Activated CD8-positive, alpha-beta memory T cell treated with anti-CD3 and anti-CD28 coated beads, Interleukin-2, amount 50 U/mL, for 24 hours (primary cell): Measurements from ENCODE around the gene SMCHD1.
"Not testable (repeated sequence)": the region's sequence is repeated elsewhere in the genome, so short reads cannot be mapped to it uniquely, and the experiment has no call there.

ENCODE experiments used
- DNase-seq: peaks from one replicate; pipeline ENCODE4 v3.0.0-alpha.2; 2020; ENCODE audit errors: extremely low read depth

The SMCHD1 gene

GRCh38 chr18:2716394-2717326, 61.1 kb downstream of the SMCHD1 start:
- DNase-seq: no peak

DNA sequence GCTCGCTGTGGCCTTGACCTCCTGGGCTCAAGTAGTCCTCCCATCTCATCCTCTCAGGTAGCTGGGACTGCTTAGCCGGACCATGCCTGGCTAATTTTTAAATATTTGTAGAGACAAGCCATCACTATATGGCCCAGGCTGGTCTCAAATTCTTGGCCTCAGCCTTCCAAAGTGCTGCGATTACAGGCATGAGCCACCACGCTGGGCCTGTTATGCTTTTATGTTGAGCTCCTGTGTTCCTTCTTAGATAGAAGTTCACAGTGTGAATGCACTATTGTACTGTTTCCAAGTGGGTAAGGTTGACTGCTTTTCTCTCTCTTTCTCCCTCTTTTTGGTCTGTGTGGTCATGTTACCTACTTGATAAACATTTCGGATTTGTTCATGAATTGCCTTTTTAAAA, 61.9 kb downstream of the SMCHD1 start:
- DNase-seq: no peak

- no peak for DNase-seq
These were observed 63.5 kb downstream of the SMCHD1 start for GRCh38 chr18:2719040-2719439.

DNA sequence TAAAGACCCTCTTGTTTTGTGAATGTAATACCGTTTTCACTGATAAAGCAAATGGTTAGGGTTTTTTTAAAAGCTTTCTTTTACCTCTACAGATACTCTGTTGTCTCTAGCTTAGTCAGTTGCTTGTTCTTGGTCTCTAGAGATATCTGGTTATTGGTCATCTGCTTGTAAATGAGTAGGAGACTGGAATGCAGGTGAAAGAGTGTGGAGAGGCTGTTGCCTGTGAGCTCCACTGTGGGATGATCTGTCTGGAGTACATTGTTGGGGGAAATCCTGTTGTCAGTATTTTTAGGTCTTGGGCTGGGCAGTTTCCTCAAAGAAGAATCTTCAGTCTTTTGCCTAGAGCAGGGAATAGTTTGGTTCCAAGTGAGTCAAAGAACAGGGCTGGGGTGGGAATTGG, 67.7 kb downstream of the SMCHD1 start:
- no peak for DNase-seq

DNA sequence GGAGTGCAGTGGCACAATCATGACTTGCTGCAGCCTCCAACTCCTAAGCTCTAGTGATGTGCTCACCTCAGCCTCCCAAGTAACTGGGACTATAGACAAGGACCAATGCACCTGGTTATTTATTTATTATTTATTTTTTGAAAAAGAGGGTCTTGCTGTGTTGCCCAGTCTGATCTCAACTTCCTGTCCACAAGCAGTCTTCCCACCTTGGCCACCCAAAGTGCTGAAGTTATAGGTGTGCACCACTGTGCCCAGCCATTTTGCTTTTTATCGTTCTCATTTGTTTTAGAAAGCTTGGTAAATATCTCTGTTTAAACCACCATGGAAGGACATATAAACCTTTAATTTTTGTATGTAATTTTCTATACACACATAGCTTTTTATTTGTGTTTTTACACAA, 74.2 kb downstream of the SMCHD1 start:
- no peak for DNase-seq

- DNase-seq: no peak
These were observed 81.3 kb downstream of the SMCHD1 start for GRCh38 chr18:2736823-2737222.

DNA sequence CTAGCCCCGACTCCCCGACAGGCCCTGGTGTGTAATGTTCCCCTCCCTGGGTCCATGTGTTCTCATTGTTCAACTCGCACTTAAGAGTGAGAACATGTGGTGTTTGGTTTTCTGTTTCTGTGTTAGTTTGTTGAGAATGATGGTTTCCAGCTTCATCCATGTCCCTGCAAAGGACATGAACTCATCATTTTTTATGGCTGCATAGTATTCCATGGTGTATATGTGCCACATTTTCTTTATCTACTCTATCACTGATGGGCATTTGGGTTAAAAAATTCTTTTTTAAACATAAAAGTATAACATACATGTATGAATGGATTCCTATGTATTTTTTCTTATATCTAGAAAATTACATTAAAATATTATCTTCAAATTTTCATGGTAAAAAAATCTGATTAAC, 84.6 kb downstream of the SMCHD1 start:
- DNase-seq: not testable (repeated sequence)

GRCh38 chr18:2746274-2746673, 90.7 kb downstream of the SMCHD1 start:
- no peak for DNase-seq

GRCh38 chr18:2758309-2758708, 102.8 kb downstream of the SMCHD1 start:
- DNase-seq: no peak

- DNase-seq: no peak
These were observed 119.1 kb downstream of the SMCHD1 start for GRCh38 chr18:2774669-2775068.

DNA sequence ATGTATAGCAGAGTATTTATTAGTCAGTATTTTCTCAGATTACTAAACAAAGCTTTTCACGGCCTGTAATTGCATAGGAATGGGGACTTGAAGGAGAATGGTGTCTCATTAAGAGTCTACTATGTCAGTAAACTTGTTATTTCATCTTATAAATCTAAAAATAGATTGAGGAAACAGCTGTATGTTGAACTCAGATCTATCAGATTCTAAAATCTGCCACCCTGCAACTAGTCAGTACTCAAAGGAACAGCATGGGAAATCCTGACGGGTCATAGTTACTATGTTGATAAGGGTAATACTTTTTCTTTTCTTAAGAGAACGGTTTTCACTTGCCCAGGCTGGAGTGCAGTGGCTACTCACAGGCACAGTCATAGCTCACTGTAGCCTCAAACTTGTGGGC, 121.1 kb downstream of the SMCHD1 start:
- no peak for DNase-seq

DNA sequence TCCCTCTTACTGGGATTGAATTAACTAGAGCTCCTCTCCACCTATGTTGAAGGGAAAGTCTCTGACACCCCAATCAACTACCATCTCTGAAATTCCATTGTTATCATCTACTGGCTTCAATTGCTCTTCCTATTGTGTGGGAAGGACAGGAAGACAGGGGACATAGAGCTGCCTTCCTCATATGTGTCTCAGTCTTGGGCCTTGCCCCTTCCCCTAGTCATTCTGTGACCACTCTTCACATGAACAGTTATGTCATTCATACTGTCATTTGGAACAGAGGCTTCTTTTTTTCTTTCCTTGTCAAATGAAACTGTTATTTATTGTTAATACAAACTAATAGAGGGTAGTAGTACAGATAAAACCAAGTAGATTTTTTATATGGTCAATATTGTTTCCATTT, 121.7 kb downstream of the SMCHD1 start:
- DNase-seq: no peak

GRCh38 chr18:2780750-2781149, 125.2 kb downstream of the SMCHD1 start:
- DNase-seq: no peak

- no peak for DNase-seq
These were observed 131.7 kb downstream of the SMCHD1 start for GRCh38 chr18:2787225-2787624.

DNA sequence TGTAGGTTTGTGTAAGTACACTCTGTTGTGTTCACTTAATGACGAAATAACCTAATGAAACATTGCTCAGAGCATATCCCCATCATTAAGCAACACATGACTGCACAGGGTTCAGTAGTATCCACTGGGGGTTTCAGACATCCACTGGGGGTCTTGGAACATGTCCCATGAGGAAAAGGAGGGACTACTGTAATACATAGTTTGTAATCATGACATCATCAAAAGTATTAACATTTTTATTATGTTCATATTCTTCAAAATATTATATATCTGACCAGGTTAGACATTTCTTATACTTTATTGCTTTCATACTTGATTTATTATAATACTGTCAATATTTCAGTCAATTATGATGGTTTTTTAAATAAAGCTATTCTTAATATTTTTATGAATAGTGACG, 136.9 kb downstream of the SMCHD1 start:
- no peak for DNase-seq

GRCh38 chr18:2794159-2794558, 138.6 kb downstream of the SMCHD1 start:
- DNase-seq: no peak

- DNase-seq: no peak
These were observed 142.4 kb downstream of the SMCHD1 start for GRCh38 chr18:2797951-2798350.

DNA sequence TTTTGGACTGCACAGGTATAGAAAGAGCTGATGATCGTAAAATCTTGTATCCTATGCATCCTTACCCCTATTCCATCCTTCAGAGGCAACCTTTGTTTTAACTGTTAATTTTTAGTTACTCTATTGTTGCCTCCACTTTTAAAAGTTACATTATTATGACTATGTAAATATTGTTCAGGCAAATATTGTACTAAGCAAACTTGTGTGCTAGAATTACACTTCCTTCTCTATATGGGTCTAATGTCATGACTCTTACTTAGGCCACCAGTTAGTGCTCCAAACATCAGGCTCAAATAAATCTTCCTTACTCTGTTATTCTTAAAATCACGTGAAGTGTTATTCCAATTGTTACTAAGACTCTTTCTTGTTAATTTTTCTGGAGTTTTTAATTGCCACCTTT, 143.8 kb downstream of the SMCHD1 start:
- no peak for DNase-seq

DNA sequence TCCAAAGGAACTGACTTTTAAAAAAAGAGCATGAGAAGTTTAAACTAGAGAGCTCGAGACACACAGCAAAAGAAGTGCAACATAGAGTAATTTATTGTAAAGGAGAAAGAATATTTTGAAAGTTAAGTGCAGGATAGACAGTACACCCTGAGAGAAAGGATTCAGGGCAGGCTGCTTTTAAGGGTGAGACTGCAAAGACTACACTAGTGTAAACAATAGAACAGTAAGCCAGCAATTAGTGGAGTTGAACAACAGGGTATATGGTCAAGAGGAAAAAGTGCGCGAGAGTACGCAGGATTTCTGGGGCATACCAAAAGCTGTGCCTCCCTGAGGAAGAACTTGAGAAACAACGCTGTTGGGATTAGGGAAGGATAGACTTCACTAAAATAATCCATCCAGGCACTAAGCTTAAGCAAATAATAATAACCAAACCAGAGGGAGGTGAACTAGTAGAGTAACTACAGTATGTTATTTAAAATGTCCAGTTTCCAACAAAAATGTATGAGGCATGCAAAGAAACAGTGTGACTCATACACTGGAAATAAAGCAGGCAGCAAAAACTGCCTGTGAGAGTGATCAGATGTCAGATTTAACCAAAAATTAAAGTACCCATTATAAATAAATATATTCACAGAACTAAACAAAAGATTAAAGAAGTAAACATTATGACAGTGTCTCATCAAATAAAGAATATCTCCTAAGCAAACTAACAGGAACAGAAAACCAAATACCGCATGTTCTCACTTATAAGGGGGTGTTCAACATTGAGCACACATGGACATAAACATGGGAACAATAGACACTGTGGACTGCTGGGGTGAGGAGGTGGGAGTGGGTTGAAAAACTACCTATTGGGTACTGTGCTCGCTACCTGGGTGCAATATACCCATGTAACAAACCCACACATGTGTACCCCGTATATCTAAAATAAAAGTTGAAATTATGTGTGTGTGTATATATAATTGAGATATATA, 150.7 kb downstream of the SMCHD1 start:
- no peak for DNase-seq

GRCh38 chr18:2808640-2809039, 153.1 kb downstream of the SMCHD1 start:
- DNase-seq: not testable (repeated sequence)

GRCh38 chr18:2809666-2810183, 154.2 kb downstream of the SMCHD1 start:
- not testable (repeated sequence) for DNase-seq

DNA sequence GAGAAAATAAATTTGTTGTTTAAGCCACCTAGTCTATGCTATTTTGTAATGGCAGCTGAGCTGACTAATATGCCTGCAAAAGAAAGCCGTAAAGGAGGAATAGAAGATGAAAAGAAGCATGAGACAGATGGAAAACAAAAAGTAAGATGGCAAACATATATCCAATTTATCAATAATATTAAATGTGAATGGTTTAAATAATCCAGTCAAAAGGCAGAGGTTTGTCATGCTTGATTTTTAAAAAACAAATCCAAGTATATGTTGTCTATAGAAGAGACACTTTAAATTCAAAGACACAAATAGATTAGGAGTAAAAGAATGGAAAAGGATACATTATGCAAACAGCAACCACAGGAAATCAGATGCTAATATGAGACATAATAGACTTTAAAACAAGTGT, 155.9 kb downstream of the SMCHD1 start:
- DNase-seq: no peak
